Hematopoietic multipotent progenitor cell treated with erythropoietin and hydrocortisone succinate and interleukin-3 and kit ligand, for 8 days (in vitro differentiated cells): ENCODE measurements around the gene CHRNA9.

Experiments used
- DNase-seq: peaks from one replicate; pipeline ENCODE4 v3.0.0-alpha.2; 2015

CHRNA9 gene

GRCh38 chr4:40309250-40309774, 25.8 kb upstream of the CHRNA9 start:
- DNase-seq: peak; percentile 88

DNA sequence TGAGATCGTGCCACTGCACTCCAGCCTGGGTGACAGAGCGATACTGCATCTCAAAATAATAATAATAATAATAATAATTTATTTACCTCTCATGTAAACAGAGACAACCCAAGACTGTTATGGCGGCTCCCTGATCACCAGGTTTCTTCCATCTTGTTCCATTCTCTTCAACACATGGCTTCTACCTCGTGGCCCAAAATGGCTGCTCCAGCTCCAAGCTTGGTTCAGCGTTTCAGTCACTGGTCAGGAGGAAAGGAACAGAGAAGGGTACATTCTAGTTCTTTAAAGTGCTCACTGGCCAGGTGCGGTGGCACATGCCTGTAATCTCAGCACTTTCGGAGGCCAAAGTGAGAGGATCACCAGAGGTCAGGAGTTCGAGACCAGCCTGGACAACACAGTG, 24.9 kb upstream of the CHRNA9 start:
- DNase-seq: no peak

- DNase-seq: peak; percentile 85
These were observed 23.3 kb upstream of the CHRNA9 start for GRCh38 chr4:40311811-40312346.

- DNase-seq: no peak
These were observed 20.2 kb upstream of the CHRNA9 start for GRCh38 chr4:40314951-40315350.

- no peak for DNase-seq
These were observed 18.8 kb upstream of the CHRNA9 start for GRCh38 chr4:40316333-40316781.

- DNase-seq: peak; percentile 83
These were observed 18.1 kb upstream of the CHRNA9 start for GRCh38 chr4:40316782-40317635.

- peak; percentile 50 for DNase-seq
These were observed 17.0 kb upstream of the CHRNA9 start for GRCh38 chr4:40317916-40318658.

GRCh38 chr4:40321574-40322275, 13.4 kb upstream of the CHRNA9 start:
- DNase-seq: no peak

DNA sequence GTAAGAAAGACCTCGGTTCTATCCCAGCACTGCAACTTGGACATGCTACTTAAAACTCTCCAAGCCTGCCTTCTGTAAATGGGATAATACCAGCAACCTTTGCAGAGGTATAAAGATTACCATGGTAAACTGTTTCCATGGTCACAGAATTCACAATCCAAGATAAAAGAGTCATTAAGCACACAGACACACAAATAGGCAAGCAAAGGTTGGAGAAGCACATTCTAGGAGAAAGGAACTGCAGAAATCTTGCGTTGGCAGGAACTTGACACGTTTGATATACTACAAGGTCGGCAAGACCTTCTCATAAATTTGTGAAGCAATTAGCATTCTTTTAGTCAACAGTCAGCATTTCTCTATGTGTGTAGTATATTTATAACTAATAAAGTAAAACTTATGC, 12.3 kb upstream of the CHRNA9 start:
- no peak for DNase-seq

GRCh38 chr4:40323866-40324265, 11.3 kb upstream of the CHRNA9 start:
- DNase-seq: no peak

- peak; percentile 76 for DNase-seq
These were observed 9.6 kb upstream of the CHRNA9 start for GRCh38 chr4:40325406-40326019.

DNA sequence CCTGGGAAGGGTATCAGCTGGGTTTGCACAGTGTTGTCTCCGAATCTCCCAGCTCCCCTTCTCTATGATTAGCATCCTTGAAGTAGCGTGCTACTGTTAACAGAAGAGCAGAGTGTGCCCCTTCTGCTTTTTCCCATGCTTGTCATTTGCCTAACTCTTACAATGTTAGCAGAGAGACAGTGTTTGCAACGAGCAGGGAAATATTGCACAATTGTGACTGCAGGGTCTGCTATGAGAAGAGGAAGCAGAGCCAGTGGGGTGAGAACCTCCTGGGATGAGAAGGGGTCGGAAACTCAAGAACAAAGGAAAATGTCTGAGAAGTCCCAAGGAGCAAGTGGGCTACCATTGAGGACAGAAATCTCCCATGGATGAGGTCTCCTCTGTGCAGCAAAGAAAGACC, 7.8 kb upstream of the CHRNA9 start:
- DNase-seq: no peak

- no peak for DNase-seq
These were observed 6.8 kb upstream of the CHRNA9 start for GRCh38 chr4:40328383-40328782.

GRCh38 chr4:40329805-40330204, 5.3 kb upstream of the CHRNA9 start:
- DNase-seq: no peak

DNA sequence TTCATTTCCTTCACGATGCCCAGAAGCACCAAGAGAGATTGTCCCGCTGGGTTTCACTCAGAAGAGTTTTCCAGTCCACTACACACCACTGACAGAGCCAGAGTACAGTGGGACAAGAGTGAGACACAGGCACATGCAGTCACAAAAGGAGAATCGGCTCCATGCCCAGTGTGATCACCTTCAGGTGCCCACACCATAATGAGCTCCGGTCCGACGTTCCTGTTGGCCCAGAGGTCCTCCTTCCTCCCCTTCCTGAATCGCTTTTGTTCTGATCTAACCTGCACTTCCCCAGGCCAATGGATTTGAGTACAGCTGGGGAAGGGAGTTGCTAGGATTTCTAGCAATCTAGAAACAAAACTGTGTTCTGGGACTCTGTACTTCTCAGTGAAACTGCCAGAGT, 4.6 kb upstream of the CHRNA9 start:
- DNase-seq: no peak

DNA sequence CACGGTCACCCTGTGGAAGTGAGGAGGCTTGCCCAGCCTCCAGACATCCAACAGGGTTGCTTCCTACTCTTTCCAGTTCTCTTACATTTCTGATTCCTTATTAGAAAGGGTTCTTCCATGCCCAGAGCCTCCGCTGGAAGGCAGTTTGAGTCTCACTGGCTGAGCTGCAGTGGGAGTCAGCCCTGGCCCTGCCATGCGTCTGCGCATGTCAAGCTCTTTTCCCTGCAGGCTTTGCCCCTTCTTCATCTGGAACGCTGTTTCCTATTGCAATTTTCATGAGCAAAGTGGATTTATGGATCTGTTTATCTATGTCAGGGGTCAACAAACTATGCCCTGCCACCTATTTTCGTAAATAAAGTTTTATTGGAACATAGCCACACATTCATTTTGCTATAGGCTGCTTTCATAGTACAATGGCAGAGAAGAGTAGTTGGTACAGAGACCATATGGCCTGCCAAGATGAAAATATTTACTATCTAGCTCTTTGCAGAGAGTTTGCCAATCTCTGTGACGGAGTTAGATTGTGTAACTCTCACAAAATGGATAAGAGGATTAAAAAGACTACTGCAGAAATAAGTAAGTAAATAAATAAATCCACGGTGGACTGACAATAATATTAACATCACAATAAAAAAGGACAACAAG, 3.9 kb upstream of the CHRNA9 start:
- no peak for DNase-seq

GRCh38 chr4:40331961-40332360, 3.2 kb upstream of the CHRNA9 start:
- DNase-seq: no peak

GRCh38 chr4:40333921-40334352, 1.2 kb upstream of the CHRNA9 start:
- no peak for DNase-seq

- no peak for DNase-seq
These were observed 377 bp downstream of the CHRNA9 start for GRCh38 chr4:40335525-40335894.

DNA sequence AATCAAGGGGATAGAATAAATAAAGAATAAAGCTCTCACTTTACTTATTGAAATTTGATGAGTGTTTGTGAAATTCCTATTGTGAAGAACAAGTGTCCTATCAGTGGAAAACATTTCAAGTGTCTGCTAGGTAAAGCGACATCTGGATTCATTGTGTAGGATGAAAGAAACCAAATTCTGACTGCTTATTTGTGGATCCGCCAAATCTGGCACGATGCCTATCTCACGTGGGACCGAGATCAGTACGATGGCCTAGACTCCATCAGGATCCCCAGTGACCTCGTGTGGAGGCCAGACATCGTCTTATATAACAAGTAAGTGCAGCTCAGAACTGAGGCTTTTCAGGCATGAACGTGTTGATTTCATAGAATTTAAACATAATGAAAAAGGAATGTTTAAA, 1.9 kb downstream of the CHRNA9 start:
- no peak for DNase-seq

- no peak for DNase-seq
These were observed 2.4 kb downstream of the CHRNA9 start for GRCh38 chr4:40337523-40337922.

DNA sequence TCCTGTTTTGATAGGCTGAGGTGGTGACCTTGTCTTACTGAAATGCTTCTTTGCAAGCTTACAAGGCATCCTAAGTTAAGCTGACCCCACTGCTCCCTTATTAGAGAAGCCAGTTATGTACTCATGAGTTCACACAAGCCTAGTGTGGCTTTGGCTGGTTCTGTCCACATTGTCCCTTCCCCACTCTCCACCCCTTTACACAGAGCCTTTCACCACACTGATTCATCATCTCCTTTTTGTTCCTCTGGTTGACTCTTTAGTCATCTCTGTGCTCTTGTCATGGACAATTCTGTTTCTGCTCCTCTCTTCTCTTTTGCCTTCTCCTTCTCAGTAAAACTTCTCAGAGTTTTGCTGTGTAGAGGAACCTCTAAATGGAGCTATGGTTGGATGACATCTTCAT, 4.9 kb downstream of the CHRNA9 start:
- DNase-seq: no peak
